ENCODE results near the gene IRF2BP2. TPM values are rescaled to one million over a fixed set of nuclear protein-coding genes. Genes with fewer than 3 reads are reported as not detected.

The IRF2BP2 gene
- total and polyA plus RNA-seq, 2 of the 13 experiments (the other 11 are each of a cell fraction or from before 2014, with no cell fraction given) = 140 to 147 TPM

DNA sequence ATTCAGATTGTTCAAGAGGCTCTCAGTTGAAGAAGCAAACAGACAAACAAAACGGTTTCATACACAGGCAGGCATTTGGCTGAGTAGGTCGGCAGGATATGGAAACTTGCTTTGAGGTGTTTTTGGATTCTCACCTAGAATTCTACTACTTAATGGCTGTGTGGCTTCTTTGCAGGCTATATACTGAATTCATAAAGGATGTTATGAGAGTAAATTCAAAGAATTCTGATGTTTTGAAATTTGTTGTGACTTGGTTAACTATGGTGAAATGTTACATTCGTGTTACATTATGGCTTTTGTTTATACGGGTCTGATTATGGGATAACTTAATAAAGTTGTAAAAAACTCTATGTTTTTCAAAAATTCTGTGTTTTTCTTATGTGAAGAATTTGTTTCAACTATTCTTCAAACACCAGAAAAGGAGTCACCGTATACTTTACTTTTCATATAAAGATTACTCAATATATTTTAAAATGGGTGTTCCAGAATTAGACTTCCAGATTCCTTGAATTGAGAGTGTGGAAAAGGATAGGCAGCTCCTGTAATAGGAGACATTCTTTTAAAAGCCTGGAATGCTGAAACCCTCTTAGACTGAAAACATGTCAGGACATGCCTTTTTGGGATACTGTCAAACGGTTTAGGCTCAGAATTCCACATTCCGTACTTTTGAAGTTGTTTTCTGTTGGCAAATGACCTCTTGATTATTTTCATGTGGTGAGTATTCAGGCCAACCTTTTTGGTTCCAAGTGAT is 8.2 kb upstream of the IRF2BP2 start (continued):
- TF ChIP-seq, protein P1, sequence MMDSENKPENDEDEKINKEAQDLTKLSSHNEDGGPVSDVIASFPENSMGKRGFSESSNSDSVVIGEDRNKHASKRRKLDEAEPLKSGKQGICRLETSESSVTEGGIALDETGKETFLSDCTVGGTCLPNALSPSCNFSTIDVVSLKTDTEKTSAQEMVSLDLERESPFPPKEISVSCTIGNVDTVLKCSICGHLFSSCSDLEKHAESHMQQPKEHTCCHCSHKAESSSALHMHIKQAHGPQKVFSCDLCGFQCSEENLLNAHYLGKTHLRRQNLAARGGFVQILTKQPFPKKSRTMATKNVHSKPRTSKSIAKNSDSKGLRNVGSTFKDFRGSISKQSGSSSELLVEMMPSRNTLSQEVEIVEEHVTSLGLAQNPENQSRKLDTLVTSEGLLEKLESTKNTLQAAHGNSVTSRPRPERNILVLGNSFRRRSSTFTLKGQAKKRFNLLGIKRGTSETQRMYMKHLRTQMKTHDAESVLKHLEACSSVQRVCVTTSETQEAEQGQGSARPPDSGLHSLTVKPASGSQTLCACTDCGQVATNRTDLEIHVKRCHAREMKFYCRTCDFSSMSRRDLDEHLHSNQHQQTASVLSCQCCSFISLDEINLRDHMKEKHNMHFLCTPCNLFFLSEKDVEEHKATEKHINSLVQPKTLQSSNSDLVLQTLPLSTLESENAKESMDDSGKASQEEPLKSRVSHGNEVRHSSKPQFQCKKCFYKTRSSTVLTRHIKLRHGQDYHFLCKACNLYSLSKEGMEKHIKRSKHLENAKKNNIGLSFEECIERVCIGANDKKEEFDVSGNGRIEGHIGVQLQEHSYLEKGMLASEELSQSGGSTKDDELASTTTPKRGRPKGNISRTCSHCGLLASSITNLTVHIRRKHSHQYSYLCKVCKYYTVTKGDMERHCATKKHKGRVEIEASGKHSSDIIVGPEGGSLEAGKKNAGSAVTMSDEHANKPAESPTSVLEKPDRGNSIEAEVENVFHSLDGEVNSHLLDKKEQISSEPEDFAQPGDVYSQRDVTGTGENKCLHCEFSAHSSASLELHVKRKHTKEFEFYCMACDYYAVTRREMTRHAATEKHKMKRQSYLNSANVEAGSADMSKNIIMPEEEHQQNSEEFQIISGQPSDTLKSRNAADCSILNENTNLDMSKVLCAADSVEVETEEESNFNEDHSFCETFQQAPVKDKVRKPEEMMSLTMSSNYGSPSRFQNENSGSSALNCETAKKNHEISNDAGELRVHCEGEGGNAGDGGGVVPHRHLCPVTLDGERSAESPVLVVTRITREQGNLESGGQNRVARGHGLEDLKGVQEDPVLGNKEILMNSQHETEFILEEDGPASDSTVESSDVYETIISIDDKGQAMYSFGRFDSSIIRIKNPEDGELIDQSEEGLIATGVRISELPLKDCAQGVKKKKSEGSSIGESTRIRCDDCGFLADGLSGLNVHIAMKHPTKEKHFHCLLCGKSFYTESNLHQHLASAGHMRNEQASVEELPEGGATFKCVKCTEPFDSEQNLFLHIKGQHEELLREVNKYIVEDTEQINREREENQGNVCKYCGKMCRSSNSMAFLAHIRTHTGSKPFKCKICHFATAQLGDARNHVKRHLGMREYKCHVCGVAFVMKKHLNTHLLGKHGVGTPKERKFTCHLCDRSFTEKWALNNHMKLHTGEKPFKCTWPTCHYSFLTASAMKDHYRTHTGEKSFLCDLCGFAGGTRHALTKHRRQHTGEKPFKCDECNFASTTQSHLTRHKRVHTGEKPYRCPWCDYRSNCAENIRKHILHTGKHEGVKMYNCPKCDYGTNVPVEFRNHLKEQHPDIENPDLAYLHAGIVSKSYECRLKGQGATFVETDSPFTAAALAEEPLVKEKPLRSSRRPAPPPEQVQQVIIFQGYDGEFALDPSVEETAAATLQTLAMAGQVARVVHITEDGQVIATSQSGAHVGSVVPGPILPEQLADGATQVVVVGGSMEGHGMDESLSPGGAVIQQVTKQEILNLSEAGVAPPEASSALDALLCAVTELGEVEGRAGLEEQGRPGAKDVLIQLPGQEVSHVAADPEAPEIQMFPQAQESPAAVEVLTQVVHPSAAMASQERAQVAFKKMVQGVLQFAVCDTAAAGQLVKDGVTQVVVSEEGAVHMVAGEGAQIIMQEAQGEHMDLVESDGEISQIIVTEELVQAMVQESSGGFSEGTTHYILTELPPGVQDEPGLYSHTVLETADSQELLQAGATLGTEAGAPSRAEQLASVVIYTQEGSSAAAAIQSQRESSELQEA (CRISPR knock-in tag; IDR thresholded peaks at IDR 0.05; ENCODE audit: not compliant biosample characterization) = no peak
- TF ChIP-seq ZNF557 (CRISPR knock-in tag; IDR thresholded peaks at IDR 0.05) = no peak
- TF ChIP-seq CBX1 (IDR thresholded peaks at IDR 0.05; ENCODE audit: low read depth) = no peak
- TF ChIP-seq FOXK2 (IDR thresholded peaks at IDR 0.05) = no peak
- no peak for TF ChIP-seq ZNF678 (CRISPR knock-in tag; IDR thresholded peaks at IDR 0.05)
- 0 out of 2 replicates have a peak, but pooled peaks have one; percentile 40 for TF ChIP-seq RARA (CRISPR knock-in tag; IDR thresholded peaks at IDR 0.05)

All from HepG2 (cell line).